Smooth muscle cell (in vitro differentiated cells): Measurements from ENCODE around the gene MAP3K13. TPM values are rescaled to one million over a fixed set of nuclear protein-coding genes. Genes with fewer than 3 reads are reported as not detected.
"Not testable (repeated sequence)": the region's sequence is repeated elsewhere in the genome, so short reads cannot be mapped to it uniquely, and the experiment has no call there.

ENCODE experiments used
- DNase-seq: peaks from one replicate; lab custom pipeline; 2025; ENCODE audit not compliant: unreplicated experiment; lab: John Stamatoyannopoulos, UW
- H2AFZ ChIP-seq: fragments of 200-600 bp; sonication (generic); 2 replicates; pipeline ENCODE4 v1.6.0; 2016; ENCODE audit warnings: antibody characterized with exemption, low read depth, mild to moderate bottlenecking
- H3F3A ChIP-seq: fragments of 200-600 bp; sonication (generic); 2 replicates; pipeline ENCODE4 v1.6.0; 2017; ENCODE audit warnings: antibody characterized with exemption, low read depth
- H3K27ac ChIP-seq: fragments of 200-600 bp; sonication (generic); 2 replicates; pipeline ENCODE4 v1.5.1; 2016; ENCODE audit warnings: low read depth, mild to moderate bottlenecking
- H3K27me3 ChIP-seq: fragments of 200-600 bp; sonication (generic); 2 replicates; pipeline ENCODE4 v1.6.1; 2016; ENCODE audit warnings: low read depth, mild to moderate bottlenecking
- H3K36me3 ChIP-seq: fragments of 200-600 bp; sonication (generic); 2 replicates; pipeline ENCODE4 v1.5.1; 2016; ENCODE audit warnings: low read depth
- H3K4me1 ChIP-seq: fragments of 200-600 bp; sonication (generic); 2 replicates; pipeline ENCODE4 v1.5.1; 2016; ENCODE audit warnings: low read depth
- H3K4me2 ChIP-seq: fragments of 200-600 bp; sonication (generic); 2 replicates; pipeline ENCODE4 v1.6.0; 2016; ENCODE audit warnings: mild to moderate bottlenecking
- H3K4me3 ChIP-seq: fragments of 200-600 bp; sonication (generic); 2 replicates; pipeline ENCODE4 v1.5.1; 2016; ENCODE audit warnings: mild to moderate bottlenecking
- H3K79me2 ChIP-seq: fragments of 200-600 bp; sonication (generic); 2 replicates; pipeline ENCODE4 v1.6.0; 2016; ENCODE audit warnings: low read depth, mild to moderate bottlenecking
- H3K9ac ChIP-seq: fragments of 200-600 bp; sonication (generic); 2 replicates; pipeline ENCODE4 v1.6.0; 2016; ENCODE audit warnings: low read depth
- H3K9me3 ChIP-seq: fragments of 200-600 bp; sonication (generic); replicated peaks from 2 replicates; pipeline ENCODE4 v1.5.1; 2016; ENCODE audit warnings: low read depth
- H4K20me1 ChIP-seq: fragments of 200-600 bp; sonication (generic); 2 replicates; pipeline ENCODE4 v1.6.0; 2016; ENCODE audit warnings: low read depth
- CTCF ChIP-seq: fragments of 200-600 bp; sonication (generic); IDR thresholded peaks from 2 replicates; pipeline ENCODE4 v1.5.1; 2017; ENCODE audit warnings: borderline replicate concordance, mild to moderate bottlenecking, antibody characterized with exemption; ENCODE audit not compliant: insufficient read depth, poor library complexity, severe bottlenecking
- WGBS: methylation state at CpG from one replicate; pipeline ENCODE4 v1.1.7; 2016; ENCODE audit warnings: low lambda C conversion rate; 5-methylcytosine and 5-hydroxymethylcytosine counted together
- polyA plus RNA-seq: library from polyadenylated mRNA; unstranded; fragments of >200 nt; fragmentation: Nextera tagmentation; extraction: Ambion mirVana; gene quantifications from 2 replicates; pipeline ENCODE4 v1.2.1, GENCODE V29; 2016
- total RNA-seq: library from RNA; depleted of rRNA; stranded (reverse); fragments of >200 nt; gene quantifications from 2 replicates; pipeline ENCODE4 v1.2.3, GENCODE V29; 2014

The MAP3K13 gene
- total and polyA plus RNA-seq, 2 experiments from 2014 or later, result 28.5 to 49.9 TPM

- Histone ChIP-seq H3K4me1 (no peaks in the 10 kb centered on the region), H3K9ac (no peak overlapping the region), H3K36me3 (no peaks in the 10 kb centered on the region), H3F3A (no peaks in the 10 kb centered on the region), H2AFZ (no peak overlapping the region), H3K27ac (no peak overlapping the region), H4K20me1 (no peaks in the 10 kb centered on the region), H3K79me2 (no peaks in the 10 kb centered on the region), H3K27me3 (peaks cover 3% of the 10 kb centered on the region), H3K9me3 (no peaks in the 10 kb centered on the region), H3K4me3 (no peak overlapping the region), H3K4me2 (no peak overlapping the region)
- WGBS, result 100% methylated on average over 1 of the region's 1 CpG
- no peak for TF ChIP-seq CTCF
- DNase-seq, result no peak
These were observed 48.2 kb downstream of the MAP3K13 start for GRCh38 chr3:185411133-185411532.

GRCh38 chr3:185416513-185416912, 53.6 kb downstream of the MAP3K13 start:
- WGBS, result 95% methylated on average over 2 of the region's 2 CpGs

GRCh38 chr3:185418561-185418977, 55.6 kb downstream of the MAP3K13 start:
- not testable (repeated sequence) for H2AFZ ChIP-seq, H3K27ac ChIP-seq, H3K79me2 ChIP-seq, H3K4me1 ChIP-seq, H3F3A ChIP-seq, H3K9ac ChIP-seq, H3K27me3 ChIP-seq, H4K20me1 ChIP-seq, H3K4me2 ChIP-seq, DNase-seq, H3K36me3 ChIP-seq, H3K9me3 ChIP-seq, H3K4me3 ChIP-seq
- WGBS, result 93% methylated on average over 11 of the region's 11 CpGs

More at GRCh38 chr3:185416513-185416912, 53.6 kb downstream of the MAP3K13 start:
- H3K9ac ChIP-seq, result no peak overlapping the region
- H2AFZ ChIP-seq, result no peak overlapping the region
- no peaks in the 10 kb centered on the region for H3K27me3 ChIP-seq
- no peak overlapping the region for H3K27ac ChIP-seq
- no peak overlapping the region for H3K4me2 ChIP-seq
- H4K20me1 ChIP-seq, result no peaks in the 10 kb centered on the region
- H3K4me3 ChIP-seq, result no peak overlapping the region
- no peaks in the 10 kb centered on the region for H3K9me3 ChIP-seq
- H3K4me1 ChIP-seq, result no peaks in the 10 kb centered on the region
- H3K79me2 ChIP-seq, result no peaks in the 10 kb centered on the region
- H3K36me3 ChIP-seq, result no peaks in the 10 kb centered on the region
- no peak for TF ChIP-seq CTCF
- no peak for DNase-seq
- H3F3A ChIP-seq, result no peaks in the 10 kb centered on the region

- no peak for TF ChIP-seq CTCF
- Histone ChIP-seq H3K79me2 (no peaks in the 10 kb centered on the region), H3K36me3 (no peaks in the 10 kb centered on the region), H3K4me2 (no peak overlapping the region), H3F3A (no peaks in the 10 kb centered on the region), H3K9me3 (no peaks in the 10 kb centered on the region), H3K27me3 (no peaks in the 10 kb centered on the region), H3K4me1 (no peaks in the 10 kb centered on the region), H3K9ac (no peak overlapping the region), H3K27ac (no peak overlapping the region), H2AFZ (no peak overlapping the region), H4K20me1 (no peaks in the 10 kb centered on the region), H3K4me3 (no peak overlapping the region)
- WGBS, result 96% methylated on average over 5 of the region's 5 CpGs
- DNase-seq, result no peak
These were observed 57.8 kb downstream of the MAP3K13 start for GRCh38 chr3:185420762-185421161.
